ENCODE measurements around the gene GPC3. TPM values are rescaled to one million over a fixed set of nuclear protein-coding genes. Genes with fewer than 3 reads are reported as not detected.

GPC3 gene
- total RNA-seq, 1 donor from 2014 or later, result not detected

DNA sequence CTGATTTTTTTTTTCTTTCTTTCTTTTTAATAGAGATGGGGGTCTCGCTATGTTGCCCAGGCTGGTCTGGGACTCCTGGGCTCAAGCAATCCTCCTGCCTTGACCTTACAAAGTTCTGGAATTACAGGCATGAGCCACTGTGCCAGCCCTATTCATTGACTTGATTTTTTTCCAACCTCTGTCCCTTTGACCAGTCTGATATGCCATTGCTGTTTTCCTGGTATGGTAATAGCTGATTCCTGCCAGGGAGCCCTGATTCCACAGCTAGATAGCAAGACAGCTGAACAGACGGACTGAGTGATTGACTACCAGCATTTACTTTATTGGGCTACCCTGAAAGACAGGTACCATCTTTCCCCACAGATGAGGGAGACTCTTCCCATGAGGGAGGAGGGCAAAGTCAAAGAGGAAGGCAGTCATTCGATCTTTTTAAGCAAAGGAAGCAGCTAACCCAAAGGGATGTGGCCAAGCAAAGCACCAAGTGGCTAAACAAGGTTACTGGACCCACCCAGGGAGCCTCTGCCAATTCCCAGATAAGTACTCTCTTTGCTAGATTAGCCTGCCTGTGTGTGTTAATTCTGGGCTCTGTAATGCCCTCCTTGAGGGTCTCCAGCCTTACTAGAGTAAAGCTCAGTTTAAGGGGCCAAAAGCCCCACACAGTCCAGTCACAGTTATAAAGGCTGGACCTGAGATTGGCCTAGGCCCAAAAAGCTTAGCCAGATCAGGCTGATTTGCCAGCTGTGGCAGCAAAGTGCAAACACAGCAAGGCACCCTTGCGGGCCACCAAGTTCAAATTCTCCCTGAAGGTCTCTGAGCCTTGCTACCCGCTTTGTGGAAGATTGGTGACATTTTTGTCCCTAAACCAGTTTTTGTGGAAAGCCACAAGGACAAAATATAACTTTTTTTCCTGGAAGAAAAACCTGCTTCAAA, 377.7 kb downstream of the GPC3 start:
- no peak for DNase-seq (ENCODE audit: low read depth in 2 of 2)

- no peak for DNase-seq (ENCODE audit: low read depth in 2 of 2)
Measured at GRCh38 chrX:133606990-133607389, 378.4 kb downstream of the GPC3 start.

DNA sequence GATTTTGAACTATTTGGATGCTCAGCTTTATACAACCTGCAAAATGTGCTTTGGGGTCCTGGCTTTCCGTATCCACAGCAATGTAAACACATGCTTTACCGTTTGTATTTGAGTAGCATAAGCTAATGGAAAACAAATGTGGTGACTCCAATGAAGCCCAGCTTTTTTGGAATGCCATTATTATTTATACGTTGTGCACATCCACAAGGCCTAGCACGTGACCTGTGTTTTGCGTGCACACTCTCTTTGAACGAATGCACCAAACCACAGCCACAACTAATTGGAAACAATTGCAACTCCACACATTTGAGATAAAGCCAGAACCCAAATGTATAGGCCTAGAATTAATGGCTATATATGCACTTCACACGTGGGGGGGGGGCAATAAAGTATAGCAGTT, 380.6 kb downstream of the GPC3 start:
- no peak for DNase-seq (ENCODE audit: low read depth in 2 of 2)

DNA sequence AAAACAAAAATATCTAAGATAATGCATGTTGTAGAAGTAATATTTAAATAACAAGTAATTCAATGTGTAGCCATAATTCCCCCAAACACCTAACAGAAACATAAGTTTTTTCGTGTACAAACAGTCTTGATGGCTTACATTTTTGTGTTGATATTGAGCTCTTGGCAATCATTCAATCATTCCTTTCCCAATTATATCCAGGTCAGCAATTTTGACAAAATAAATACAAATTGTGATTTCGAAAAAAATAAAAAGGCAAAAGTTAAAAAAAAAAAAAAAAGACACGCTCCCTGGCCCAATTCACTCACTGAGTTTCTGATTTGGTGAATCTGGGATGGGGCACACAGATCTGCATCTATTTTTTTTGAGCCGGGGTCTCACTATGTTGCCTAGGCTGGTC, 382.5 kb downstream of the GPC3 start:
- no peak for DNase-seq (ENCODE audit: low read depth in 2 of 2)

DNA sequence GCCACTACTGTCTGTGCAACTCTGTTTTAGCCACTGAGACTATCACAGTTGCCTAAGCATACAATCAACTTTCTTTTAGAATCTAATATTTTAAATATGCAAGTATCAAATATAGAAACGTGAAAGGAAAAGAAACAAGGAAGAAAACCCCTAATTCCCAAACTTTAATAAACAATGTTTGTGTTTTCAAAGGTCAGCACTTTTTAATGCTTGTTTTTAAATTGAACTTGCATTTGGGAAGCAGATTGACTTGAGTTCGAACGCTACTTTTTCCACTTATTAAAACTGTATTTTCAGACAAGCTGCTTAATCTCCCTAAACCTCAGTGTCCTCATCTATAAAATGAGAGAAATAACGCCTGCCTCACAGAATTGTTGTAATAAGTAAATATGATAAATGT, 384.3 kb downstream of the GPC3 start:
- no peak for DNase-seq (ENCODE audit: low read depth in 2 of 2)

DNA sequence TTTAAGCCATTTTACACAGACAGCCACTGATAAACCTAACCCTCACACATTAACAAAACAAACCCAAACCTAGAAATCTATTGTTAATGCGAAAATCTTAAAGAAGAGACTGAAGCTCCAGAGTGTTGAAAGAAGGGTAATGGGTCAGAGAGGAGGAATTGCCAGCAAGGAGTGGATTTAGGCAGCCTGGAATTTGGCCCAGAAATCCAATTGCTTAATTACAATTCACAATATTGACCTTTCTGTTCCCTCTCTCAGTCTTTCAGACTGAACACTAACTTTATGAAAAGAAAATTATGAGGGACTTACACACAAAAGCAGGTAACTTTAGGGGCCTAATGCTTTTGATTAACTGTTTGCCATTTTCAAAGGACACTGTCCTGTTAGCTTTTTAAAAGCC, 384.9 kb downstream of the GPC3 start:
- DNase-seq (ENCODE audit: low read depth in 2 of 2), result no peak

GRCh38 chrX:133598601-133599335, 386.6 kb downstream of the GPC3 start:
- DNase-seq (ENCODE audit: low read depth in 2 of 2), result no peak

- no peak for DNase-seq (ENCODE audit: low read depth in 2 of 2)
Measured at GRCh38 chrX:133594156-133594555, 391.2 kb downstream of the GPC3 start.

DNA sequence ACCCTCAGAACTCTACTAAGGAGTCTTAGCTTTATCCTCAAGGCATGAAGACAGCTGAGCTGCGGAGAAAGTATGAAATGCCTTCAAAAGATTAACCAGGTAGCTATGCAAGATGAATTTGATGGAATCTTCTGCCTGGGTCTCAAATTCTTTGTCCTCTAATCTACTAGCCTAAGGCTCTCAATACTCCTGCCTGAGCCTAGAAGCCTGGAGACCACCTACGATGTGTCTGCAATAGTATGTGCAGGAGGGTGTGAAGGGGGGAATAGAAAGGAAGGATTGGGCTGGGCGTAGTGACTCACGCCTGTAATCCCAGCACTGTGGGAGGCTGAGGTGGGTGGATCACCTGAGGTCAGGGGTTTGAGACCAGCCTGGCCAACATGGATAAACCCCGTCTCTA, 391.9 kb downstream of the GPC3 start:
- DNase-seq (ENCODE audit: low read depth in 2 of 2), result no peak

- DNase-seq (ENCODE audit: low read depth in 2 of 2), result no peak
Measured at GRCh38 chrX:133590703-133591505, 394.5 kb downstream of the GPC3 start.

- no peak for DNase-seq (ENCODE audit: low read depth in 2 of 2)
Measured at GRCh38 chrX:133588827-133589226, 396.6 kb downstream of the GPC3 start.

DNA sequence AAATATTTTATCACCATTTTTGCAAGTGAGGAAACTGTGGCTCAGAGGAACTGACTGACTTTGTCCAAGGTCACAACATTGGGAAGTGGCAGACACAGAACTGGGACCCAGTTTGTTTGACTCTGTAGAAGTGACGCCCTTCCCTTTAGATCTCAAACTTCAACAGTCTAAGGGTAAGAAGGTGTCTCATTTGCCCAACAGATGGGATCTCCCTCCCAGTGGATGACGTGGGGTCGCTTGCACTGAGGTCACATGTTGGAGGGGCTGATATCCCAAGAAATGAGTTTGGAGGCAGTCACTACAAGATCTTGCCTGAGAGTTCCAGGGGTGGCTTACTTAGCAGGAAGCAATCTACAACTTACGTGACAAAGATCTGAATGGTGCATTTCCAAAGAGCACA, 397.6 kb downstream of the GPC3 start:
- DNase-seq (ENCODE audit: low read depth in 2 of 2), result no peak

GRCh38 chrX:133587071-133587470, 398.3 kb downstream of the GPC3 start:
- DNase-seq (ENCODE audit: low read depth in 2 of 2), result no peak

DNA sequence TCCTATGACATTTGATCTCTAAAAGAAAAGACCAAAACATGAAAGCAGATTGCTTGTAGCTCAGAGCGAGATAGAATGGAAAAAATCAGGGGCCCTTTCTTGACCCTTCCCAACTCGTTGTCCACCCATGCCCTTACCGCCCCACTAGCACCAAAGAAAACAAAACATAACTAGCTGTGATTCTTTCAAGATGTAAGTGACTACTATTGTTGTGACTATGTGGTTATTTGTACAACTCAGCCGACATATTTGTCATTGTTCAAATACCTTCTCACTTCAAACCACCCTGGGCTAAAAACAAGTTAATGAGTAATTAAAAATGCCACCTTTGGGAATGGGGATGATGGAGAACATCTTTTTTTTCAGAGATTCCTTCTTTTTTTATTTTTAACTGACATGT, 399.0 kb downstream of the GPC3 start:
- no peak for DNase-seq (ENCODE audit: low read depth in 2 of 2)

DNA sequence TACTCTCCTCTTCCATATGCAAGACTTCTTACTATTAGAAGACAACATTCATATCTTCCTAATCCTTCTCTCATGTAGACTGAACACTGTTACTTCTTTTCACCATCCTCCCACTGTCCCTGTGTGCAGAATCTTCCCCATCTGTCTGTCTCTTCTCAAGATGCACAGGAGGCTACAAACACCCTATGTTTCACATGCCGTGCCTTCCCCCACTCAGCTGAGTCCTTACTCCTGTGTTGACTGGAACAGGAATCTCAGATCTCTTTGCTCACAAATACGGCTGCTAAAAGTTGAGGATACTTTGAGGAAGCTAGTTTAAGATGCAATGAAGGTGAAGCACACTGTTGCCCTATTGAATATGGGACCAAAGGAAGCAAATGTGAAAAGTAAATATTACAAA, 401.6 kb downstream of the GPC3 start:
- no peak for DNase-seq (ENCODE audit: low read depth in 2 of 2)

GRCh38 chrX:133580625-133581024, 404.8 kb downstream of the GPC3 start:
- no peak for DNase-seq (ENCODE audit: low read depth in 2 of 2)

GRCh38 chrX:133579631-133580030, 405.8 kb downstream of the GPC3 start:
- DNase-seq (ENCODE audit: low read depth in 2 of 2), result no peak

GRCh38 chrX:133576876-133577275, 408.5 kb downstream of the GPC3 start:
- no peak for DNase-seq (ENCODE audit: low read depth in 2 of 2)

DNA sequence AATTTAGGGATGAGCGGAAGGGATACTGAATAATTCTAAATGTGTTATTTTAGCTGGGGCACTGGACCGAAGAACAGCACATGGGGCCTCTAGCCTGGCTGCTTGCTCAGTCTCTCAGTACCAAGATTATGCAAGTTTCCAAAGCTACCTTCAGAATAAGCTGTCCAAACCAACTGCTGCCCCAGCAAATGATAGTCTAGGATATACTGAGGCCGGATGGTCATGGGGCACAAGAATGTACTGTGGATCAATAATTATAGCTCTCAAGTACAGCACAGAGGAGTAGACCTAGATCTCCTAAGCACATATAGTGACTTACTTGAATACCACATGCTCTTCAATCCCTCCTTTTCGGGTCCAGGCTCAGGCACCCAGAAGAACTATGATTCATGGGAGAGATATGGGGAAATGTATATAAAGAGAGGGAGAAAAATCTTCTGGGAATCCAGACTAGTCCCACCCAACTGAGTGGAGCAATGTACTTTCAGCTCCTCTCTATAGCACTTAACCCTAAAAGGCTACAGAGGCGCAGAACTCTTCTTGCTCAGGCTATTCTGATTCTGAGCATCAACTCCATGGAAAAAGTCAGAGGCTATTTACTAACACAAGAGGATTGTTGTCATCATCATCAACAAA, 409.8 kb downstream of the GPC3 start:
- no peak for DNase-seq (ENCODE audit: low read depth in 2 of 2)

- DNase-seq (ENCODE audit: low read depth in 2 of 2), result no peak
Measured at GRCh38 chrX:133574716-133575115, 410.7 kb downstream of the GPC3 start.

GRCh38 chrX:133570549-133570948, 414.8 kb downstream of the GPC3 start:
- DNase-seq (ENCODE audit: low read depth in 2 of 2), result no peak

- no peak for DNase-seq (ENCODE audit: low read depth in 2 of 2)
Measured at GRCh38 chrX:133569217-133569616, 416.2 kb downstream of the GPC3 start.

All from lung microvascular endothelial cell (primary cell).